GM06990 (cell line): Measurements from ENCODE around the gene CFAP157.

Source experiments
- DNase-seq: peaks from one replicate; pipeline ENCODE4 v3.0.0-alpha.2; 2011; ENCODE audit not compliant: insufficient read length; ENCODE audit errors: extremely low read depth
- H3K27me3 ChIP-seq: replicated peaks from 2 replicates; pipeline ENCODE4 v1.6.0; 2011; ENCODE audit warnings: low read length; ENCODE audit not compliant: control insufficient read depth, insufficient read depth
- H3K36me3 ChIP-seq: 2 replicates; pipeline ENCODE4 v1.5.1; 2011; ENCODE audit warnings: low read length; ENCODE audit not compliant: control insufficient read depth, insufficient read depth
- H3K4me3 ChIP-seq: replicated peaks from 2 replicates; pipeline ENCODE4 v1.5.1; 2011; ENCODE audit warnings: low read depth, mild to moderate bottlenecking, control low read depth, low read length
- CTCF ChIP-seq: IDR thresholded peaks from 2 replicates; pipeline ENCODE4 v1.5.1; 2011; ENCODE audit warnings: low read length, control low read depth, mild to moderate bottlenecking, inconsistent platforms; ENCODE audit not compliant: insufficient read depth, poor library complexity, severe bottlenecking

Gene CFAP157

GRCh38 chr9:127693143-127693542, 13.6 kb upstream of the CFAP157 start:
- no peak for TF ChIP-seq CTCF
- H3K4me3 ChIP-seq, result no peak overlapping the region
- no peaks in the 10 kb centered on the region for H3K27me3 ChIP-seq
- DNase-seq, result no peak
- no peaks in the 10 kb centered on the region for H3K36me3 ChIP-seq

- H3K27me3 ChIP-seq, result no peaks in the 10 kb centered on the region
- TF ChIP-seq CTCF, result no peak
- H3K4me3 ChIP-seq, result no peak overlapping the region
- DNase-seq, result no peak
- no peaks in the 10 kb centered on the region for H3K36me3 ChIP-seq
Observed at GRCh38 chr9:127693697-127694096, 13.1 kb upstream of the CFAP157 start.

DNA sequence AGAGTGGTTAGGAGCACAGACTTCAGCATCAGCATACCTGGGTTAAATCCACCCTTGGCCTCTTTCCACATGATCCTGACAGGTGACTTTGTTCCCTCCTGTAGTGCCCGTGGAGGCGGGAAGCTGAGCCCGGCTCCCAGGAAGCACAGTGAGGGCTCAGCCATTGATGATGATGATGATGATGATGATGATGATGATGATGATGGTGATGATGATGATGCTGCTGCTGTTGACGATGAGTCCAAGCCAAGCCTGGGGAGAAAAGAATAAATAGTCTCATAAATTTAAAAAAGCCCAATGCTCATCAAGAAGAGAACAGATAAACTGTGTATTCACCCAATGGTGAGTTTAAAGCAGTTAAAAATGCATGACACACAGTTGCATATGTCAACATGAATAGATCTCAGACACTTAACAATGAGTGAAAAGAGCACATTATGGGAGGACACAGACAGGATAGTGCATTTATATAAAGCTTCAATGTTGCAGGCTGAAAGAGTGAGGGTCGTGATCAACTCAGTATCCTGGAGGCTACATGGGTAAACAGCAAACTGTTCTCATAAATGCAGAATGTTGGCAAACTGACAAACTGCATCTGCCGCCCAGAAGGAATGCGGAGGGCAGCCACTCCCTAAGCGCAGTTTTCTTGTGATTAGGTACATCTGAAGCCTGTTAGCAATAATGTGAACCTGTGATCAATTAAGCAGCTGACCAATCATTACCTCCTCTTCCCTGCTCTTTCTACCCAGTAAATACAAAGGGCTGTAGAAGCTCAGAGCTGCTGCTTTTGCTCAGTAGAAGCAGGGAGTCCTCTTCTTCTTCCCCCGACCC, 11.7 kb upstream of the CFAP157 start:
- TF ChIP-seq CTCF, result no peak
- Histone ChIP-seq H3K4me3 (no peak overlapping the region), H3K36me3 (no peaks in the 10 kb centered on the region), H3K27me3 (no peaks in the 10 kb centered on the region)
- DNase-seq, result no peak

DNA sequence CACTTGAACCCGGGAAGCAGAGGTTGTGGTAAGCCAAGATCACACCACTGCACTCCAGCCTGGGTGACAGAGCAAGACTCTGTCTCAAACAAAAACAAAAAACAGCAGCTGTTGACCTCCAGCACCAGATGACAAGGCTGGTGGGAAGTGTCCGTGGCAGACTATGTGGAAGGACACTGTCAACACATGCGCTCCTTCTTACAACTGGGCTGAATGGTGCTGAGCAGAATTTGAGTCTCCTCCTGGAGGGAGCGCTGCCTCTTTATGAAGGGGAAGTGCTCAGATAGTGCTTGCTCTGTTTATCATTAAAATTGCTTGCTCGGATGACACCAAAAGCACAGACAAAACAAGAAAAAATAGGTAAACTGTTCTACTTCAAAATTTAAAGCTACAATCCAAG, 9.2 kb upstream of the CFAP157 start:
- no peaks in the 10 kb centered on the region for H3K36me3 ChIP-seq
- no peaks in the 10 kb centered on the region for H3K27me3 ChIP-seq
- no peak for DNase-seq
- no peak for TF ChIP-seq CTCF
- no peak overlapping the region for H3K4me3 ChIP-seq

- Histone ChIP-seq H3K27me3 (no peaks in the 10 kb centered on the region), H3K4me3 (no peak overlapping the region), H3K36me3 (no peaks in the 10 kb centered on the region)
- TF ChIP-seq CTCF, result no peak
- DNase-seq, result no peak
Observed at GRCh38 chr9:127698386-127698785, 8.4 kb upstream of the CFAP157 start.
